Activated CD4-positive, alpha-beta memory T cell treated with anti-CD3 and anti-CD28 coated beads for 36 hours (primary cell): ENCODE results near the gene IQSEC1. TPM values are rescaled to one million over a fixed set of nuclear protein-coding genes. Genes with fewer than 3 reads are reported as not detected.

Source experiments
- CTCF ChIA-PET: fragments of 350-600 bp; sonication (Branson Sonifier 250); formaldehyde crosslinking; loops from one replicate; lab custom pipeline; 2021; ENCODE audit warnings: antibody characterized with exemption, inconsistent platforms; lab: Charles Lee
- POLR2A ChIA-PET: fragments of 350-600 bp; sonication (Branson Sonifier 250); formaldehyde crosslinking; loops from one replicate; lab custom pipeline; 2021; ENCODE audit warnings: antibody characterized with exemption; lab: Charles Lee
- DNase-seq: peaks from one replicate; pipeline ENCODE4 v3.0.0-alpha.2; 2020
- H3K27ac Mint-ChIP-seq: one replicate; pipeline ENCODE4 v1.8.0; 2021; ENCODE audit warnings: mixed read lengths
- H3K27me3 Mint-ChIP-seq: one replicate; pipeline ENCODE4 v1.8.0; 2021; ENCODE audit warnings: mixed read lengths
- H3K36me3 Mint-ChIP-seq: one replicate; pipeline ENCODE4 v1.8.0; 2021; ENCODE audit warnings: mixed read lengths
- H3K4me1 Mint-ChIP-seq: one replicate; pipeline ENCODE4 v1.8.0; 2021; ENCODE audit warnings: low read depth, mixed read lengths
- H3K4me3 Mint-ChIP-seq: one replicate; pipeline ENCODE4 v1.8.0; 2021; ENCODE audit warnings: mild to moderate bottlenecking, mixed read lengths
- H3K9me3 Mint-ChIP-seq: one replicate; pipeline ENCODE4 v1.8.0; 2021; ENCODE audit warnings: mixed read lengths
- intact Hi-C: fragments of 100-400 bp; cut with micrococcal nuclease; formaldehyde crosslinking; loops from one replicate; pipeline ENCODE4 v1.15.1; 2023
- total RNA-seq, 2 experiments: library from RNA; stranded (reverse); gene quantifications; one replicate each; pipeline ENCODE4 v1.2.3, GENCODE V29; 2021

The IQSEC1 gene
- total RNA-seq, 2 experiments from 2014 or later = 42.5 to 43.8 TPM

GRCh38 chr3:13013151-13013561 is 60.1 kb downstream of the IQSEC1 start:
- intact Hi-C loops = loop anchor here (10.0 kb wide), 2 partner anchors 348 to 1422 kb away; partner anchors contain the start of gene RAF1
- DNase-seq = no peak
- H3K27me3 Mint-ChIP-seq = no peaks in the 10 kb centered on the region
- H3K4me1 Mint-ChIP-seq = peaks cover 72% of the 10 kb centered on the region
- peak overlapping the region; percentile 93 for H3K27ac Mint-ChIP-seq
- peaks cover 15% of the 10 kb centered on the region for H3K36me3 Mint-ChIP-seq
- CTCF ChIA-PET = interaction anchor here (1.1 to 7.3 kb wide), 3 partner anchors 14 to 306 kb away, joined by 3 to 71 read pairs (median 8); no protein-coding TSS in a partner anchor
- H3K4me3 Mint-ChIP-seq = peak overlapping the region; percentile 74
- H3K9me3 Mint-ChIP-seq = no peaks in the 10 kb centered on the region
- POLR2A ChIA-PET = interaction anchor here (0.8 to 1.2 kb wide), 3 partner anchors 10 to 54 kb away, joined by 3 read pairs; no protein-coding TSS in a partner anchor

- H3K27ac Mint-ChIP-seq = peak overlapping the region; percentile 93
- peak; percentile 83 for DNase-seq
- H3K4me1 Mint-ChIP-seq = peaks cover 80% of the 10 kb centered on the region
- POLR2A ChIA-PET = interaction anchor here (1.1 to 1.4 kb wide), 5 partner anchors 9 to 17 kb away, joined by 3 to 6 read pairs (median 3); no protein-coding TSS in a partner anchor
- no peaks in the 10 kb centered on the region for H3K27me3 Mint-ChIP-seq
- peak overlapping the region; percentile 70 for H3K4me3 Mint-ChIP-seq
- peaks cover 15% of the 10 kb centered on the region for H3K36me3 Mint-ChIP-seq
- no peaks in the 10 kb centered on the region for H3K9me3 Mint-ChIP-seq
- CTCF ChIA-PET = interaction anchor here (0.9 to 7.3 kb wide), 5 partner anchors 9 to 441 kb away, joined by 3 to 71 read pairs (median 8); no protein-coding TSS in a partner anchor
- intact Hi-C loops = loop anchor here (10.0 kb wide), 2 partner anchors 347 to 1423 kb away; partner anchors contain the start of gene RAF1
These were observed 61.0 kb downstream of the IQSEC1 start for GRCh38 chr3:13012221-13012691.

GRCh38 chr3:13011573-13012220 is 61.5 kb downstream of the IQSEC1 start:
- CTCF ChIA-PET = interaction anchor here (0.9 to 7.3 kb wide), 5 partner anchors 8 to 441 kb away, joined by 3 to 71 read pairs (median 8); no protein-coding TSS in a partner anchor
- intact Hi-C loops = loop anchor here (1.0 to 10.0 kb wide), 5 partner anchors 9 to 1423 kb away; partner anchors contain the start of gene RAF1
- Mint-ChIP-seq H3K4me1 (peaks cover 79% of the 10 kb centered on the region), H3K9me3 (no peaks in the 10 kb centered on the region), H3K4me3 (peak overlapping the region; percentile 70), H3K27ac (peak overlapping the region; percentile 93), H3K27me3 (no peaks in the 10 kb centered on the region), H3K36me3 (peaks cover 15% of the 10 kb centered on the region)
- POLR2A ChIA-PET = interaction anchor here (1.1 to 1.4 kb wide), 3 partner anchors 9 to 16 kb away, joined by 3 to 6 read pairs (median 4); no protein-coding TSS in a partner anchor
- peak; percentile 94 for DNase-seq

- intact Hi-C loops = loop anchor here (1.0 to 10.0 kb wide), 5 partner anchors 9 to 1424 kb away; partner anchors contain the start of gene RAF1
- DNase-seq = no peak
- Mint-ChIP-seq H3K27ac (peak overlapping the region; percentile 93), H3K27me3 (no peaks in the 10 kb centered on the region), H3K4me3 (peak overlapping the region; percentile 70), H3K4me1 (peaks cover 80% of the 10 kb centered on the region), H3K9me3 (no peaks in the 10 kb centered on the region), H3K36me3 (peaks cover 15% of the 10 kb centered on the region)
- ChIA-PET POLR2A (interaction anchor here (1.1 to 1.4 kb wide), 3 partner anchors 8 to 15 kb away, joined by 3 to 6 read pairs (median 4); no protein-coding TSS in a partner anchor), CTCF (interaction anchor here (0.7 to 7.3 kb wide), 5 partner anchors 8 to 578 kb away, joined by 3 to 71 read pairs (median 8); no protein-coding TSS in a partner anchor)
These were observed 62.3 kb downstream of the IQSEC1 start for GRCh38 chr3:13010780-13011572.

GRCh38 chr3:13009946-13010315 is 63.3 kb downstream of the IQSEC1 start:
- ChIA-PET POLR2A (no interaction called here), CTCF (interaction anchor here (0.9 to 7.3 kb wide), 3 partner anchors 15 to 25 kb away, joined by 3 to 71 read pairs (median 13); no protein-coding TSS in a partner anchor)
- no peak for DNase-seq
- intact Hi-C loops = loop anchor here (10.0 kb wide), 2 partner anchors 345 to 1425 kb away; partner anchors contain the start of gene RAF1
- Mint-ChIP-seq H3K27me3 (no peaks in the 10 kb centered on the region), H3K27ac (peak overlapping the region; percentile 93), H3K4me3 (peak overlapping the region; percentile 30), H3K4me1 (peaks cover 89% of the 10 kb centered on the region), H3K9me3 (no peaks in the 10 kb centered on the region), H3K36me3 (peaks cover 16% of the 10 kb centered on the region)

- H3K9me3 Mint-ChIP-seq = no peaks in the 10 kb centered on the region
- peak; percentile 80 for DNase-seq
- peaks cover 16% of the 10 kb centered on the region for H3K36me3 Mint-ChIP-seq
- intact Hi-C loops = no loop called here
- CTCF ChIA-PET = interaction anchor here (0.9 to 7.3 kb wide), 3 partner anchors 14 to 24 kb away, joined by 3 to 71 read pairs (median 13); no protein-coding TSS in a partner anchor
- peak overlapping the region; percentile 93 for H3K27ac Mint-ChIP-seq
- POLR2A ChIA-PET = interaction anchor here (1.0 to 1.3 kb wide), 2 partner anchors 14 to 21 kb away, joined by 3 to 4 read pairs; no protein-coding TSS in a partner anchor
- H3K4me3 Mint-ChIP-seq = peak overlapping the region; percentile 66
- H3K4me1 Mint-ChIP-seq = peaks cover 90% of the 10 kb centered on the region
- H3K27me3 Mint-ChIP-seq = no peaks in the 10 kb centered on the region
These were observed 63.9 kb downstream of the IQSEC1 start for GRCh38 chr3:13009132-13009945.

- CTCF ChIA-PET = interaction anchor here (7.3 kb wide), 1 partner anchor 13 kb away, joined by 71 read pairs; no protein-coding TSS in a partner anchor
- H3K4me1 Mint-ChIP-seq = peaks cover 93% of the 10 kb centered on the region
- H3K36me3 Mint-ChIP-seq = peaks cover 15% of the 10 kb centered on the region
- no peak for DNase-seq
- intact Hi-C loops = no loop called here
- H3K4me3 Mint-ChIP-seq = no peak overlapping the region
- H3K9me3 Mint-ChIP-seq = no peaks in the 10 kb centered on the region
- H3K27ac Mint-ChIP-seq = peak overlapping the region; percentile 93
- POLR2A ChIA-PET = interaction anchor here (1.0 to 1.3 kb wide), 2 partner anchors 13 to 20 kb away, joined by 3 to 4 read pairs; no protein-coding TSS in a partner anchor
- no peaks in the 10 kb centered on the region for H3K27me3 Mint-ChIP-seq
These were observed 64.9 kb downstream of the IQSEC1 start for GRCh38 chr3:13008155-13008995.

GRCh38 chr3:13007251-13007941 is 65.8 kb downstream of the IQSEC1 start:
- H3K4me3 Mint-ChIP-seq = no peak overlapping the region
- intact Hi-C loops = no loop called here
- H3K9me3 Mint-ChIP-seq = no peaks in the 10 kb centered on the region
- H3K27me3 Mint-ChIP-seq = no peaks in the 10 kb centered on the region
- POLR2A ChIA-PET = no interaction called here
- H3K27ac Mint-ChIP-seq = no peak overlapping the region
- H3K4me1 Mint-ChIP-seq = peaks cover 95% of the 10 kb centered on the region
- no peak for DNase-seq
- peaks cover 13% of the 10 kb centered on the region for H3K36me3 Mint-ChIP-seq
- CTCF ChIA-PET = interaction anchor here (1.0 to 7.3 kb wide), 2 partner anchors 12 to 18 kb away, joined by 4 to 71 read pairs; no protein-coding TSS in a partner anchor

- H3K27me3 Mint-ChIP-seq = no peaks in the 10 kb centered on the region
- H3K36me3 Mint-ChIP-seq = peaks cover 10% of the 10 kb centered on the region
- peak overlapping the region; percentile 40 for H3K27ac Mint-ChIP-seq
- ChIA-PET POLR2A (no interaction called here), CTCF (interaction anchor here (1.0 to 7.3 kb wide), 3 partner anchors 11 to 17 kb away, joined by 4 to 71 read pairs (median 36); no protein-coding TSS in a partner anchor)
- no peak for DNase-seq
- peaks cover 92% of the 10 kb centered on the region for H3K4me1 Mint-ChIP-seq
- intact Hi-C loops = no loop called here
- no peak overlapping the region for H3K4me3 Mint-ChIP-seq
- H3K9me3 Mint-ChIP-seq = no peaks in the 10 kb centered on the region
These were observed 66.8 kb downstream of the IQSEC1 start for GRCh38 chr3:13006216-13006990.
